HG02759 (cell line): ENCODE measurements around the gene CMPK2.
"Not testable (repeated sequence)": the region's sequence is repeated elsewhere in the genome, so short reads cannot be mapped to it uniquely, and the experiment has no call there.

Source experiments
- ATAC-seq: cut with Tn5 transposase; IDR thresholded peaks from one replicate; pipeline ENCODE4 v1.9.1; 2021; ENCODE audit warnings: mild to moderate bottlenecking, moderate library complexity; ENCODE audit not compliant: unreplicated experiment

CMPK2 gene, protein sequence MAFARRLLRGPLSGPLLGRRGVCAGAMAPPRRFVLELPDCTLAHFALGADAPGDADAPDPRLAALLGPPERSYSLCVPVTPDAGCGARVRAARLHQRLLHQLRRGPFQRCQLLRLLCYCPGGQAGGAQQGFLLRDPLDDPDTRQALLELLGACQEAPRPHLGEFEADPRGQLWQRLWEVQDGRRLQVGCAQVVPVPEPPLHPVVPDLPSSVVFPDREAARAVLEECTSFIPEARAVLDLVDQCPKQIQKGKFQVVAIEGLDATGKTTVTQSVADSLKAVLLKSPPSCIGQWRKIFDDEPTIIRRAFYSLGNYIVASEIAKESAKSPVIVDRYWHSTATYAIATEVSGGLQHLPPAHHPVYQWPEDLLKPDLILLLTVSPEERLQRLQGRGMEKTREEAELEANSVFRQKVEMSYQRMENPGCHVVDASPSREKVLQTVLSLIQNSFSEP

GRCh38 chr2:6865346-6866274 is at the start of gene CMPK2:
TSS of gene CMPK2 (minus strand) at chr2:6865907. CDS start at chr2:6865696, 211 bp downstream.
- ATAC-seq: peak; percentile 76

- ATAC-seq: no peak
These were observed 49.7 kb upstream of the CMPK2 start for GRCh38 chr2:6915399-6915798.

- no peak for ATAC-seq
These were observed 49.1 kb upstream of the CMPK2 start for GRCh38 chr2:6914828-6915227.

DNA sequence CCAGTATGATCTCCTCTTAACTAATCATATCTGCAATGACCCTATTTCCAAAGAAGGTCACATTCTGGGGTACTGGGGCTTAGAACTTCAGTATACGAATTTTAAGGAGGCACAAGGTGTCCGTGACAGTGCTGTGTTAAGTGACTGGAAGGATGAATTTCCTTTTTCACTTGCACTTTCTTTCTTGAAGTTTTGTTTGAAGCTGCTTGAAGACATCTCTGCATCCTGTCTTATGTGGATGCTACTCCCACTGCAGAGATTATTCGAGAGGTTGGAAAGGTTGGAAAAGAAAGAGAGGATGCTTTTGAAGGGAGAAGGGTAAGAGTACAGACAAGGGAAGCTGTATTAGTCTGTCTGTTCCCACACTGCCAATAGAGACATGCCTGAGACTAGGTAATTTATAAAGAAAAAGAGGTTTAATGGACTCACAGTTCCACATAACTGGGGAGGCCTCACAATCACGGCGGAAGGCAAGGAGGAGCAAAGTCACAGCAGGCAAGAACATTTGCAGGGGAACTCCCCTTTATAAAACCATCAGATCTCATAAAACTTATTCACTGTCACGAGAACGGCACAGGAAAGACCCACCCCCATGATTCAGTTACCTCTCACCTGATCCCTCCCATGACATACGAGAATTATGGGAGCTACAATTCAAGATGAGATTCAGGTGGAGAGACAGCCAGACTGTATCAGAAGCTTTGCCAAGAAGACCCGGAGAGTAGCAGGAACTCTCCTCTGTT is 47.9 kb upstream of the CMPK2 start:
- no peak for ATAC-seq

DNA sequence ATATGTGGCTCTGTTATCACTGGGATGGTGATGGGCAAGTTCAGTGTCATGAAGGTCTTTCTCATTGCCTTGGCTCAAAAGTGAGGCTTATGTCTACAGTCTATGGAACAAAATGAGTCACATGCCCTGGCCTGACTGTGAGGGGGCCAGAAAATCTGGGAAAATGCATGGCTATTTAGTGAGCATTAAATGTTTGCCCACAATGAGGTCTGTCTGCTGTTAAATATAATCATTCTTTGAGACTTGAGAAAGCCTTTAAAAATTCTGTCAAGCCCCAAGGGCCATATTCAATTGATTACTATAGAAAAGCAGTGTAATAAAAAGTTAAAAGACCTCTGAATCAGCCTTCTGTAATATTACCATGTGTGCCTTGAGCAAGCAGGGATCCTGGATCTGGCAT is 46.0 kb upstream of the CMPK2 start:
- no peak for ATAC-seq

GRCh38 chr2:6909431-6910385 is 44.0 kb upstream of the CMPK2 start:
- peak; percentile 98 for ATAC-seq

DNA sequence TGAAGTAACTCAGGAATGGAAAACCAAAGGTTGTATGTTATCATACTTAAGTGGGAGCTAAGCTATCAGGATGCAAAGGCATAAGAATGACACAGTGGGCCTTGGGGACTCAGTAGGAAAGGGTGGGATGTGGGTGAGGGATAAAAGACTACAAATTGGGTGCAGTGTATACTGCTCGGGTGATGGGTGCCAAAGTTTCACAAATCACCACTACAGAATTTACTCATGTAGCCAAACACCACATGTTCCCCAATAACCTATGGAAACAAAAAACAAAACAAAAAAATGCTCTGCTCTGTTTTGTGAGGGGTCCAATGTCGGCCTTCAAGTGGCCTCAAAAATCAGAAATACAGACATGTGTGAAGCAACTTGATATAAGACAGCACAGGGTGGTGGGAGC is 42.6 kb upstream of the CMPK2 start:
- no peak for ATAC-seq

- no peak for ATAC-seq
These were observed 40.5 kb upstream of the CMPK2 start for GRCh38 chr2:6906165-6906741.

GRCh38 chr2:6905668-6906067 is 40.0 kb upstream of the CMPK2 start:
- no peak for ATAC-seq

- ATAC-seq: not testable (repeated sequence)
These were observed 36.9 kb upstream of the CMPK2 start for GRCh38 chr2:6902581-6902980.

- ATAC-seq: no peak
These were observed 31.4 kb upstream of the CMPK2 start for GRCh38 chr2:6896930-6897759.

DNA sequence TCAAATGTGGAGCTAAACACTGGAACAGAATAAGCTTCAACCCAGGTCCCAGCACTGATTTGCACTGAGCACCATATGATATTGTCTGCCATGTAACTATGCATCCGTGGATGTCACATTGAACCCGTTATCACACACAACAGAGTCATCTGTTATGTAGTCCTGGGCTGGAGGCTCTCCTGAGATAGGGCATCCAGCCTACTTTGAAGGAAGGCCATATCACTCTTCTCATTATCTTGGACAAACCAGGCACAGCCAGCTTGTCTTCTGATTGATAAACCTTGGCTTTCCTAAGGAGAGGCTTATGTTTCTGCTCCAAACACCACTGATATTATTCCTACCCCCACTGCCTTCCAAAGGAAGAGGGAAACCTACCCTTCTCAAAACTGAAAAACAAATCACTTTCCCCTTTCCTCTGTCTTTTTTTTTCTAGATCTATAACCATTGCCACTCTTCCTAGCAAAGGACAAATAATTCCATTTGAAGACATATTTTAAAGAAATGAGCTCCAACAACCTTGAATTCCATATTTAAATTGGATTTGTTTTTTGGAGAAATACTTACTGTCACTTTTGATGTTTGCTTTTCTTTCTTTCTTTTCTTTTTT is 28.3 kb upstream of the CMPK2 start:
- no peak for ATAC-seq

DNA sequence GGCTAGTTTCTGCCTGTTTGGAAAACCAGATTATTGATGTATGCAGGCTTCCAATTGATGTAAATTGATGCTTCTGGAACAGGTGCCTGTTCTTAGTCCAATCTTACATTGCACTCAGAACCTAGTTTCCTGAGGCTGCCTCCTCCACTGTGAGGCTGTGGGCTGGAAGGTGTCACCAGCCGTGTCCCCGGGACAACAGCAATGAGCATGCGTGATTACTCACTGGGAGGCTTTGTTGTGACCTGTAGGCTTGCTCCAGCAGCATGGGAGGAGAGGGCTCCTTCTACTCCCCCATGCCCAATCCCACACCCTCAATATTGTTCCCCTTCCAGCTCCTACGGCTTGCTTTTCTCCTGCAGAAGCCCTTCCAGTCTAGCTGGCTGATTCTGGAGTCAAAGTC is 23.0 kb upstream of the CMPK2 start:
- ATAC-seq: no peak

- no peak for ATAC-seq
These were observed 22.1 kb upstream of the CMPK2 start for GRCh38 chr2:6887751-6888192.

DNA sequence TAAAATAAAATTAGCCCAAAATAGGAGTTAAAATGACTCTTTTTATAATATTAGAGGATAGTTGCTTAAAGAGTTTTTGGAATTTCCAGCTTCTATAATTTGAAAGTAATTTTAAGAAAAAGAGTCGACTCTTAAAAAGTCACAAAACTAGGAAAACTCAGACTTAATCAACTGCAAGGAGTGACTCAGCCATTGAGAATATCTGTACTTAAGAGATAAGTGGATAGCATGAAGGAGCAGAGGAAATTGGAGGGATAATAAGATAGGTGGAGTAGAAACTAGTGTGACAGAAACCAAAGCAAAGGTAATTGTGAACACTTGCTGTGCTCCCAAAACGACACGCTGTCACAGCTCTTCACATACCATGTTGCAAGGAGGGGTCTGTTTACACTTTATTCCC is 20.3 kb upstream of the CMPK2 start:
- ATAC-seq: no peak

GRCh38 chr2:6885551-6885950 is 19.8 kb upstream of the CMPK2 start:
- no peak for ATAC-seq

- no peak for ATAC-seq
These were observed 17.9 kb upstream of the CMPK2 start for GRCh38 chr2:6883448-6884122.

- ATAC-seq: no peak
These were observed 15.8 kb upstream of the CMPK2 start for GRCh38 chr2:6881516-6881915.
